Measurements from ENCODE around the gene ENOX1.

The ENOX1 gene

GRCh38 chr13:43725460-43725859, 61.3 kb downstream of the ENOX1 start:
- no peak overlapping the region for H2BK5ac ChIP-seq (ENCODE audit: low read depth, low read length, poor library complexity)
- H3K36me3 ChIP-seq (ENCODE audit: control insufficient read depth in 1 of 2, insufficient read depth in 2 of 2, low read length in 2 of 2), result no peaks in the 10 kb centered on the region
- WGBS (ENCODE audit: extremely low coverage, insufficient coverage, insufficient read length), result no CpG with 5 or more reads among the region's 6 CpGs
- H3K23ac ChIP-seq (ENCODE audit: low read length), result no peak overlapping the region
- no peak overlapping the region for H3K4me2 ChIP-seq (ENCODE audit: low read length)
- H3K14ac ChIP-seq (ENCODE audit: low read length), result no peak overlapping the region
- H3K27ac ChIP-seq (ENCODE audit: low read depth, low read length), result no peak overlapping the region
- H4K12ac ChIP-seq (ENCODE audit: low read depth, low read length), result no peak overlapping the region
- H2AFZ ChIP-seq (ENCODE audit: insufficient read depth, low read length, poor library complexity), result no peak overlapping the region
- no peak overlapping the region for H4K8ac ChIP-seq (ENCODE audit: low read depth, low read length)
- no peaks in the 10 kb centered on the region for H3K9me3 ChIP-seq (ENCODE audit: insufficient read depth, low read depth, low read length)
- no peak overlapping the region for H2AK5ac ChIP-seq (ENCODE audit: low read length)
- no peak overlapping the region for H3K18ac ChIP-seq (ENCODE audit: low read length)
- no peak for DNase-seq
- H3K79me2 ChIP-seq (ENCODE audit: control insufficient read depth, insufficient read depth, low read length, poor library complexity), result no peaks in the 10 kb centered on the region
- no peak overlapping the region for H3K9ac ChIP-seq (ENCODE audit: low read length)
- H3K4me1 ChIP-seq (ENCODE audit: control insufficient read depth in 1 of 2, insufficient read depth in 2 of 2, low read length in 2 of 2), result no peaks in the 10 kb centered on the region
- H2BK12ac ChIP-seq (ENCODE audit: low read length), result no peak overlapping the region
- no peak overlapping the region for H2BK120ac ChIP-seq (ENCODE audit: insufficient read depth, low read length, poor library complexity)
- H3K27me3 ChIP-seq (ENCODE audit: insufficient read depth, low read length), result no peaks in the 10 kb centered on the region
- H3K4me3 ChIP-seq (ENCODE audit: low read depth, low read length), result no peak overlapping the region
- H4K91ac ChIP-seq (ENCODE audit: low read depth, low read length), result no peak overlapping the region
- no peaks in the 10 kb centered on the region for H3K79me1 ChIP-seq (ENCODE audit: low read length)
- no peak overlapping the region for H3K4ac ChIP-seq (ENCODE audit: low read depth, low read length)

GRCh38 chr13:43720780-43721397, 65.9 kb downstream of the ENOX1 start:
- H3K36me3 ChIP-seq (ENCODE audit: control insufficient read depth in 1 of 2, insufficient read depth in 2 of 2, low read length in 2 of 2), result no peaks in the 10 kb centered on the region
- no peak overlapping the region for H2AFZ ChIP-seq (ENCODE audit: insufficient read depth, low read length, poor library complexity)
- no peak overlapping the region for H2BK5ac ChIP-seq (ENCODE audit: low read depth, low read length, poor library complexity)
- H2AK5ac ChIP-seq (ENCODE audit: low read length), result no peak overlapping the region
- no peaks in the 10 kb centered on the region for H3K9me3 ChIP-seq (ENCODE audit: insufficient read depth, low read depth, low read length)
- no peak overlapping the region for H3K14ac ChIP-seq (ENCODE audit: low read length)
- DNase-seq, result no peak
- no peak overlapping the region for H3K9ac ChIP-seq (ENCODE audit: low read length)
- H3K4me2 ChIP-seq (ENCODE audit: low read length), result no peak overlapping the region
- H3K79me2 ChIP-seq (ENCODE audit: control insufficient read depth, insufficient read depth, low read length, poor library complexity), result no peaks in the 10 kb centered on the region
- H3K27me3 ChIP-seq (ENCODE audit: insufficient read depth, low read length), result no peaks in the 10 kb centered on the region
- H3K18ac ChIP-seq (ENCODE audit: low read length), result no peak overlapping the region
- H4K8ac ChIP-seq (ENCODE audit: low read depth, low read length), result no peak overlapping the region
- H4K91ac ChIP-seq (ENCODE audit: low read depth, low read length), result no peak overlapping the region
- H2BK12ac ChIP-seq (ENCODE audit: low read length), result no peak overlapping the region
- H3K23ac ChIP-seq (ENCODE audit: low read length), result no peak overlapping the region
- H3K4me1 ChIP-seq (ENCODE audit: control insufficient read depth in 1 of 2, insufficient read depth in 2 of 2, low read length in 2 of 2), result no peaks in the 10 kb centered on the region
- no peak overlapping the region for H4K12ac ChIP-seq (ENCODE audit: low read depth, low read length)
- no peak overlapping the region for H3K4me3 ChIP-seq (ENCODE audit: low read depth, low read length)
- H3K27ac ChIP-seq (ENCODE audit: low read depth, low read length), result no peak overlapping the region
- H3K79me1 ChIP-seq (ENCODE audit: low read length), result no peaks in the 10 kb centered on the region
- H3K4ac ChIP-seq (ENCODE audit: low read depth, low read length), result no peak overlapping the region
- H2BK120ac ChIP-seq (ENCODE audit: insufficient read depth, low read length, poor library complexity), result no peak overlapping the region
- no CpG with 5 or more reads among the region's 2 CpGs for WGBS (ENCODE audit: extremely low coverage, insufficient coverage, insufficient read length)

- H3K27me3 ChIP-seq (ENCODE audit: insufficient read depth, low read length), result no peaks in the 10 kb centered on the region
- H3K4ac ChIP-seq (ENCODE audit: low read depth, low read length), result no peak overlapping the region
- no peak overlapping the region for H4K91ac ChIP-seq (ENCODE audit: low read depth, low read length)
- no peak overlapping the region for H3K27ac ChIP-seq (ENCODE audit: low read depth, low read length)
- no peaks in the 10 kb centered on the region for H3K79me1 ChIP-seq (ENCODE audit: low read length)
- no peak overlapping the region for H3K14ac ChIP-seq (ENCODE audit: low read length)
- H4K8ac ChIP-seq (ENCODE audit: low read depth, low read length), result no peak overlapping the region
- H4K12ac ChIP-seq (ENCODE audit: low read depth, low read length), result no peak overlapping the region
- H3K79me2 ChIP-seq (ENCODE audit: control insufficient read depth, insufficient read depth, low read length, poor library complexity), result no peaks in the 10 kb centered on the region
- no peaks in the 10 kb centered on the region for H3K36me3 ChIP-seq (ENCODE audit: control insufficient read depth in 1 of 2, insufficient read depth in 2 of 2, low read length in 2 of 2)
- no peak overlapping the region for H2BK120ac ChIP-seq (ENCODE audit: insufficient read depth, low read length, poor library complexity)
- H3K9me3 ChIP-seq (ENCODE audit: insufficient read depth, low read depth, low read length), result no peaks in the 10 kb centered on the region
- H2BK5ac ChIP-seq (ENCODE audit: low read depth, low read length, poor library complexity), result no peak overlapping the region
- H3K4me3 ChIP-seq (ENCODE audit: low read depth, low read length), result no peak overlapping the region
- no peak overlapping the region for H3K9ac ChIP-seq (ENCODE audit: low read length)
- H2BK12ac ChIP-seq (ENCODE audit: low read length), result no peak overlapping the region
- H2AK5ac ChIP-seq (ENCODE audit: low read length), result no peak overlapping the region
- no peak overlapping the region for H2AFZ ChIP-seq (ENCODE audit: insufficient read depth, low read length, poor library complexity)
- H3K4me2 ChIP-seq (ENCODE audit: low read length), result no peak overlapping the region
- H3K4me1 ChIP-seq (ENCODE audit: control insufficient read depth in 1 of 2, insufficient read depth in 2 of 2, low read length in 2 of 2), result no peaks in the 10 kb centered on the region
- H3K23ac ChIP-seq (ENCODE audit: low read length), result no peak overlapping the region
- no peak for DNase-seq
- WGBS (ENCODE audit: extremely low coverage, insufficient coverage, insufficient read length), result no CpG with 5 or more reads among the region's 2 CpGs
- no peak overlapping the region for H3K18ac ChIP-seq (ENCODE audit: low read length)
These were observed 88.0 kb downstream of the ENOX1 start for GRCh38 chr13:43698758-43699157.

- no peak overlapping the region for H3K4me2 ChIP-seq (ENCODE audit: low read length)
- H4K12ac ChIP-seq (ENCODE audit: low read depth, low read length), result no peak overlapping the region
These were observed 88.8 kb downstream of the ENOX1 start for GRCh38 chr13:43698009-43698408.

More at GRCh38 chr13:43698009-43698408, 88.8 kb downstream of the ENOX1 start:
- no peak overlapping the region for H3K9ac ChIP-seq (ENCODE audit: low read length)
- no peak overlapping the region for H2BK12ac ChIP-seq (ENCODE audit: low read length)
- no peaks in the 10 kb centered on the region for H3K79me2 ChIP-seq (ENCODE audit: control insufficient read depth, insufficient read depth, low read length, poor library complexity)
- no peak for DNase-seq
- H3K4me3 ChIP-seq (ENCODE audit: low read depth, low read length), result no peak overlapping the region
- H3K27me3 ChIP-seq (ENCODE audit: insufficient read depth, low read length), result no peaks in the 10 kb centered on the region
- H3K23ac ChIP-seq (ENCODE audit: low read length), result no peak overlapping the region
- H2AFZ ChIP-seq (ENCODE audit: insufficient read depth, low read length, poor library complexity), result no peak overlapping the region
- no peaks in the 10 kb centered on the region for H3K36me3 ChIP-seq (ENCODE audit: control insufficient read depth in 1 of 2, insufficient read depth in 2 of 2, low read length in 2 of 2)
- H2BK5ac ChIP-seq (ENCODE audit: low read depth, low read length, poor library complexity), result no peak overlapping the region
- no peaks in the 10 kb centered on the region for H3K9me3 ChIP-seq (ENCODE audit: insufficient read depth, low read depth, low read length)
- H4K91ac ChIP-seq (ENCODE audit: low read depth, low read length), result no peak overlapping the region
- H3K14ac ChIP-seq (ENCODE audit: low read length), result no peak overlapping the region
- H3K18ac ChIP-seq (ENCODE audit: low read length), result no peak overlapping the region
- no peaks in the 10 kb centered on the region for H3K79me1 ChIP-seq (ENCODE audit: low read length)
- no peak overlapping the region for H4K8ac ChIP-seq (ENCODE audit: low read depth, low read length)
- no peak overlapping the region for H2AK5ac ChIP-seq (ENCODE audit: low read length)
- no CpG with 5 or more reads among the region's 2 CpGs for WGBS (ENCODE audit: extremely low coverage, insufficient coverage, insufficient read length)
- H3K4me1 ChIP-seq (ENCODE audit: control insufficient read depth in 1 of 2, insufficient read depth in 2 of 2, low read length in 2 of 2), result no peaks in the 10 kb centered on the region
- no peak overlapping the region for H3K4ac ChIP-seq (ENCODE audit: low read depth, low read length)
- no peak overlapping the region for H2BK120ac ChIP-seq (ENCODE audit: insufficient read depth, low read length, poor library complexity)
- no peak overlapping the region for H3K27ac ChIP-seq (ENCODE audit: low read depth, low read length)
